ENCODE results near the gene OR9A2.

DNA sequence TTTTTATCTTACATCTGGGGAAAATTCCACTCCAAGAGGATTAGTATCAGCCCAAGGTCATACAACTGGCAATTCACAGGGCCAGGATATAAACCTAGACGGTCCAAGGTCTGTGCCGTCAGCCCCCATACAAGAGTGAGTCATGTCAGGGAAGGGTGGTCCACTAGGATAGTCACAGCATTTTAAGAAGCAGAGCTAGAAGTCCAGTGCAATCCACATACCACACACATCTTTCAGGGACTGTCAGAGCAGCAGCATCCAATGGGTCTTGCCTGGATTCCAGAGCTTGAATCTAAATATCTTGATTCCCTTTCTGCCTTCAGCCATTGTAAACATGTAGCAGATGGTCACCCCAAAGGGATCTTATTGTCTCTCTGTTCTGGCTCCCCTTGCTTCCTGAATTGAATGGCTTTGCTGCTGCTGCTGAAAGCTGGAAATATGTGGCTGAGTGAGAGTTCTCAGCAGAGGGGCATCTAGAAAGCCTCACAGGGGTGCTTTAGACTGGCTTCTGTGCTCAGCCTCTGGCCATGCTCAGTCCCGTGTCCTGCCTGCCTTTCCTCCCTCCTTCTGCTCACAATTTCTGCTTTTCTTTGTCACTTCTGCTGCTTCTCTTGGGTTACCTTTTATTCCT, 15.3 kb upstream of the OR9A2 start:
- TF ChIP-seq, protein P1, sequence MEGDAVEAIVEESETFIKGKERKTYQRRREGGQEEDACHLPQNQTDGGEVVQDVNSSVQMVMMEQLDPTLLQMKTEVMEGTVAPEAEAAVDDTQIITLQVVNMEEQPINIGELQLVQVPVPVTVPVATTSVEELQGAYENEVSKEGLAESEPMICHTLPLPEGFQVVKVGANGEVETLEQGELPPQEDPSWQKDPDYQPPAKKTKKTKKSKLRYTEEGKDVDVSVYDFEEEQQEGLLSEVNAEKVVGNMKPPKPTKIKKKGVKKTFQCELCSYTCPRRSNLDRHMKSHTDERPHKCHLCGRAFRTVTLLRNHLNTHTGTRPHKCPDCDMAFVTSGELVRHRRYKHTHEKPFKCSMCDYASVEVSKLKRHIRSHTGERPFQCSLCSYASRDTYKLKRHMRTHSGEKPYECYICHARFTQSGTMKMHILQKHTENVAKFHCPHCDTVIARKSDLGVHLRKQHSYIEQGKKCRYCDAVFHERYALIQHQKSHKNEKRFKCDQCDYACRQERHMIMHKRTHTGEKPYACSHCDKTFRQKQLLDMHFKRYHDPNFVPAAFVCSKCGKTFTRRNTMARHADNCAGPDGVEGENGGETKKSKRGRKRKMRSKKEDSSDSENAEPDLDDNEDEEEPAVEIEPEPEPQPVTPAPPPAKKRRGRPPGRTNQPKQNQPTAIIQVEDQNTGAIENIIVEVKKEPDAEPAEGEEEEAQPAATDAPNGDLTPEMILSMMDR (IDR thresholded peaks at IDR 0.05 in 8 of 11, conservative IDR thresholded peaks at IDR 0.05 in 3 of 11), result no peak
- TF ChIP-seq POLR2A (IDR thresholded peaks at IDR 0.05) (no peak), POLR2AphosphoS5 (IDR thresholded peaks at IDR 0.05) (no peak)

Measured in spleen (tissue), 7 donors.